ENCODE measurements around the gene MCC.
"Not testable (repeated sequence)": the region's sequence is repeated elsewhere in the genome, so short reads cannot be mapped to it uniquely, and the experiment has no call there.

Gene MCC

GRCh38 chr5:113425909-113426308, 62.3 kb downstream of the MCC start:
- no peak for DNase-seq (ENCODE audit: low read depth in 2 of 2)

GRCh38 chr5:113421693-113422092, 66.6 kb downstream of the MCC start:
- DNase-seq (ENCODE audit: low read depth in 2 of 2), result no peak

- no peak for DNase-seq (ENCODE audit: low read depth in 2 of 2)
Measured at GRCh38 chr5:113405530-113405929, 82.7 kb downstream of the MCC start.

- no peak for DNase-seq (ENCODE audit: low read depth in 2 of 2)
Measured at GRCh38 chr5:113404269-113404668, 84.0 kb downstream of the MCC start.

- DNase-seq (ENCODE audit: low read depth in 2 of 2), result not testable (repeated sequence)
Measured at GRCh38 chr5:113397986-113398385, 90.3 kb downstream of the MCC start.

GRCh38 chr5:113397046-113397445, 91.2 kb downstream of the MCC start:
- DNase-seq (ENCODE audit: low read depth in 2 of 2), result no peak

- DNase-seq (ENCODE audit: low read depth in 2 of 2), result no peak
Measured at GRCh38 chr5:113394658-113395057, 93.6 kb downstream of the MCC start.

- DNase-seq (ENCODE audit: low read depth in 2 of 2), result no peak
Measured at GRCh38 chr5:113390224-113390623, 98.0 kb downstream of the MCC start.

- DNase-seq (ENCODE audit: low read depth in 2 of 2), result no peak
Measured at GRCh38 chr5:113389116-113389515, 99.1 kb downstream of the MCC start.

- no peak for DNase-seq (ENCODE audit: low read depth in 2 of 2)
Measured at GRCh38 chr5:113387844-113388243, 100.4 kb downstream of the MCC start.

GRCh38 chr5:113384782-113385285, 103.4 kb downstream of the MCC start:
- no peak for DNase-seq (ENCODE audit: low read depth in 2 of 2)

- DNase-seq (ENCODE audit: low read depth in 2 of 2), result no peak
Measured at GRCh38 chr5:113382731-113383130, 105.5 kb downstream of the MCC start.

GRCh38 chr5:113381791-113382190, 106.5 kb downstream of the MCC start:
- no peak for DNase-seq (ENCODE audit: low read depth in 2 of 2)

- DNase-seq (ENCODE audit: low read depth in 2 of 2), result no peak
Measured at GRCh38 chr5:113380807-113381326, 107.4 kb downstream of the MCC start.

- no peak for DNase-seq (ENCODE audit: low read depth in 2 of 2)
Measured at GRCh38 chr5:113379936-113380806, 108.1 kb downstream of the MCC start.

GRCh38 chr5:113378959-113379541, 109.2 kb downstream of the MCC start:
- peak; percentile 20 for DNase-seq (ENCODE audit: low read depth in 2 of 2)

GRCh38 chr5:113378514-113378913, 109.7 kb downstream of the MCC start:
- no peak for DNase-seq (ENCODE audit: low read depth in 2 of 2)

GRCh38 chr5:113378081-113378480, 110.2 kb downstream of the MCC start:
- DNase-seq (ENCODE audit: low read depth in 2 of 2), result no peak

GRCh38 chr5:113376640-113377039, 111.6 kb downstream of the MCC start:
- DNase-seq (ENCODE audit: low read depth in 2 of 2), result no peak

GRCh38 chr5:113375480-113376060, 112.7 kb downstream of the MCC start:
- no peak for DNase-seq (ENCODE audit: low read depth in 2 of 2)

- DNase-seq (ENCODE audit: low read depth in 2 of 2), result no peak
Measured at GRCh38 chr5:113373426-113373825, 114.8 kb downstream of the MCC start.

- no peak for DNase-seq (ENCODE audit: low read depth in 2 of 2)
Measured at GRCh38 chr5:113371721-113372196, 116.5 kb downstream of the MCC start.

Measured in fibroblast of skin of left quadriceps (primary cell).